HepG2 (cell line): Measurements from ENCODE around the gene RCAN2.

Experiments used
- EZH2 ChIP-seq: conservative IDR thresholded peaks from 2 replicates; pipeline ENCODE4 v1.6.1; 2012; ENCODE audit warnings: mild to moderate bottlenecking, low read depth, low read length, moderate library complexity
- FOXA3 ChIP-seq: IDR thresholded peaks from 2 replicates; pipeline ENCODE4 v1.6.1; 2016; ENCODE audit warnings: missing genetic modification reagents, missing compliant biosample characterization
- HINFP ChIP-seq: sonication (generic); formaldehyde crosslinking; IDR thresholded peaks from 2 replicates; pipeline ENCODE4 v1.4.0; 2020; ENCODE audit warnings: low read depth, mild to moderate bottlenecking, missing genetic modification reagents
- ISX ChIP-seq: sonication (generic); formaldehyde crosslinking; conservative IDR thresholded peaks from 2 replicates; pipeline ENCODE4 v1.5.0; 2020; ENCODE audit warnings: missing genetic modification reagents
- KDM4B ChIP-seq: sonication (generic); formaldehyde crosslinking; IDR thresholded peaks from 2 replicates; pipeline ENCODE4 v1.4.0; 2020; ENCODE audit warnings: missing genetic modification reagents
- PCBP2 ChIP-seq: fragments of 200-400 bp; formaldehyde crosslinking; optimal IDR thresholded peaks from 2 replicates; pipeline ENCODE3; 2018; ENCODE audit warnings: low read length, low read depth; ENCODE audit not compliant: poor library complexity, severe bottlenecking
- ZEB1 ChIP-seq: IDR thresholded peaks from 2 replicates; pipeline ENCODE4 v1.6.1; 2012; ENCODE audit warnings: mild to moderate bottlenecking, low read depth, inconsistent platforms; ENCODE audit not compliant: insufficient replicate concordance

DNA sequence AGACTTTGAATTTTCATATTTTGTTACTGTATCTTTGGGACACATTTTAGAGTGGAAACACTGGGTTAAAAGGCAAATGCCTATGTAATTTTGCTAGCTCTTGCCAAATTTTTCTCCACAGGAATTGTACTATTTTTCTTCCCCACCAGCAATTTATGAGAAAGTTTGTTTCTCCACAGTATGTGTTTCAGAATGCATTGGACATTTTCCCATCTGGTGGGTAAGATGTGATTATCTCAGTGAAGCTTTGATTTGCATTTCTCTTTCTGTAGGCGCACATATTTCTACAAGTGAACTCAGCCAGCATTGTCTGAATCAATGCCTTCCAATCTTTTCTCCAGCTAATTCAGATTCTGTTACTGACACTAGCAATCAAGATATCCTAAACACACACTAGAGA, 157.8 kb downstream of the RCAN2 start:
- TF ChIP-seq KDM4B (no peak), HINFP (CRISPR knock-in tag) (no peak), FOXA3 (CRISPR knock-in tag) (no peak), EZH2 (no peak), ISX (CRISPR knock-in tag) (no peak), ZEB1 (no peak), PCBP2 (no peak)
